Endothelial cell of umbilical vein (primary cell): ENCODE measurements around the gene FANK1. TPM values are rescaled to one million over a fixed set of nuclear protein-coding genes. Genes with fewer than 3 reads are reported as not detected.

Source experiments
- BruUV-seq: library from RNA; stranded (reverse); fragments of 400-500 nt; replicated peaks from 2 replicates; lab custom pipeline; 2021; lab: Mats Ljungman, UMichigan
- CTCF ChIA-PET: fragments of 300-600, 350-600 bp; sonication (Branson Sonifier 250); formaldehyde crosslinking; loops from one replicate; lab custom pipeline; 2021; ENCODE audit warnings: antibody characterized with exemption, inconsistent platforms; lab: Charles Lee
- POLR2A ChIA-PET: fragments of 300-600, 350-600 bp; sonication (Branson Sonifier 250); formaldehyde crosslinking; loops from one replicate; lab custom pipeline; 2021; ENCODE audit warnings: antibody characterized with exemption, inconsistent platforms; lab: Charles Lee
- DNase-seq: peaks from one replicate; pipeline ENCODE4 v3.0.0-alpha.2; 2011; ENCODE audit warnings: low read depth, low spot score
- FAIRE-seq: peaks from 2 replicates; lab custom pipeline; 2011; peaks lifted over from hg19 to GRCh38; lab: Jason Lieb, UNC
- H2AFZ ChIP-seq: 2 replicates; pipeline ENCODE4 v1.6.0; 2012; ENCODE audit warnings: low read depth, low read length, control low read depth, inconsistent platforms
- H3K27ac ChIP-seq: 2 replicates; pipeline ENCODE4 v1.5.1; 2011; ENCODE audit warnings: low read depth, mild to moderate bottlenecking, control low read depth, low read length, moderate library complexity; ENCODE audit not compliant: insufficient read depth
- H3K27me3 ChIP-seq, 2 experiments: 2 replicates each; pipeline versions ENCODE4 v1.6.0 to v1.6.1; 2011; ENCODE audit warnings: low read length in 2 of 2, mixed read lengths in 1 of 2; ENCODE audit not compliant: control insufficient read depth in 2 of 2, insufficient read depth in 2 of 2
- H3K36me3 ChIP-seq, 2 experiments: 2 replicates in 1 of 2; 3 replicates in 1 of 2; pipeline ENCODE4 v1.5.1; 2011; ENCODE audit warnings: low read length in 2 of 2, mild to moderate bottlenecking in 1 of 2, moderate library complexity in 1 of 2; ENCODE audit not compliant: control insufficient read depth in 2 of 2, insufficient read depth in 2 of 2; ENCODE audit errors: extremely low read depth in 1 of 2
- H3K4me1 ChIP-seq: 3 replicates; pipeline ENCODE4 v1.5.1; 2011; ENCODE audit warnings: mild to moderate bottlenecking, low read length; ENCODE audit not compliant: control insufficient read depth, insufficient read depth; ENCODE audit errors: extremely low read depth
- H3K4me2 ChIP-seq: 2 replicates; pipeline ENCODE4 v1.6.1; 2011; ENCODE audit warnings: low read length, control low read depth, mixed read lengths; ENCODE audit not compliant: insufficient read depth
- H3K4me3 ChIP-seq, 3 experiments: fragments of 200-600 bp in 1 of 3; sonication (generic), shearing (Covaris generic) in 1 of 3; replicated peaks in 1 of 3; 2 replicates each; pipeline ENCODE4 v1.5.1; 2011 to 2016; ENCODE audit warnings: control low read depth in 3 of 3, low read length in 3 of 3, mild to moderate bottlenecking in 2 of 3, inconsistent platforms in 1 of 3, low read depth in 1 of 3, moderate library complexity in 1 of 3; ENCODE audit not compliant: insufficient read depth in 1 of 3
- H3K79me2 ChIP-seq: 2 replicates; pipeline ENCODE4 v1.6.0; 2012; ENCODE audit warnings: low read length, inconsistent platforms; ENCODE audit not compliant: control insufficient read depth, insufficient read depth
- H3K9ac ChIP-seq: replicated peaks from 2 replicates; pipeline ENCODE3; 2011; ENCODE audit warnings: low read length, control low read depth; ENCODE audit not compliant: insufficient read depth; ENCODE audit errors: extremely low read depth
- H3K9me1 ChIP-seq: replicated peaks from 3 replicates; pipeline ENCODE4 v1.6.0; 2011; ENCODE audit warnings: mild to moderate bottlenecking, low read length; ENCODE audit not compliant: control insufficient read depth, insufficient read depth; ENCODE audit errors: extremely low read depth
- H3K9me3 ChIP-seq: replicated peaks from 2 replicates; pipeline ENCODE4 v1.5.1; 2012; ENCODE audit warnings: low read length, inconsistent platforms; ENCODE audit not compliant: control insufficient read depth, insufficient read depth
- H4K20me1 ChIP-seq: replicated peaks from 2 replicates; pipeline ENCODE3; 2011; ENCODE audit warnings: mild to moderate bottlenecking, low read length; ENCODE audit not compliant: control insufficient read depth, insufficient read depth; ENCODE audit errors: extremely low read depth
- CTCF ChIP-seq, 2 donors: IDR thresholded peaks; 1 replicate in 1 of 2; 2 replicates in 1 of 2; pipeline ENCODE4 v1.5.1; 2011; ENCODE audit warnings: low read length in 2 of 2, mild to moderate bottlenecking in 2 of 2, moderate library complexity in 2 of 2, control low read depth in 1 of 2, inconsistent platforms in 1 of 2, low read depth in 1 of 2; ENCODE audit not compliant: insufficient read depth in 1 of 2; ENCODE audit errors: extremely low read depth in 1 of 2
- EZH2 ChIP-seq: IDR thresholded peaks from 2 replicates; pipeline ENCODE4 v1.6.1; 2012; ENCODE audit warnings: borderline replicate concordance, low read depth, mild to moderate bottlenecking, moderate library complexity, low read length, inconsistent platforms; ENCODE audit not compliant: severe bottlenecking
- FOS ChIP-seq: IDR thresholded peaks from 2 replicates; pipeline ENCODE4 v1.6.1; 2011; ENCODE audit warnings: mild to moderate bottlenecking, low read length, moderate library complexity, borderline replicate concordance; ENCODE audit not compliant: insufficient read depth
- GATA2 ChIP-seq: IDR thresholded peaks from 2 replicates; pipeline ENCODE4 v1.7.0; 2011; ENCODE audit warnings: low read depth, mild to moderate bottlenecking, moderate library complexity, mixed read lengths, low read length; ENCODE audit not compliant: insufficient read length, insufficient read depth
- JUN ChIP-seq: IDR thresholded peaks from 2 replicates; pipeline ENCODE4 v1.6.1; 2011; ENCODE audit warnings: borderline replicate concordance, low read depth; ENCODE audit not compliant: insufficient read length, insufficient read depth
- MAX ChIP-seq: IDR thresholded peaks from 2 replicates; pipeline ENCODE4 v1.6.1; 2011; ENCODE audit not compliant: insufficient read depth, insufficient read length
- MYC ChIP-seq: IDR thresholded peaks from one replicate; pipeline ENCODE4 v1.6.1; 2011; ENCODE audit warnings: mild to moderate bottlenecking, low read depth, low read length
- POLR2A ChIP-seq: IDR thresholded peaks from 2 replicates; pipeline ENCODE4 v1.6.1; 2012; ENCODE audit warnings: low read depth, mild to moderate bottlenecking, control low read depth, low read length
- POLR2AphosphoS5 ChIP-seq: IDR thresholded peaks from 2 replicates; pipeline ENCODE4 v1.6.1; 2012; ENCODE audit warnings: low read depth, mild to moderate bottlenecking, control low read depth, low read length, moderate library complexity; ENCODE audit not compliant: insufficient read depth
- dilution Hi-C: fragments of 300-500 bp; cut with MboI; formaldehyde crosslinking; loops from one replicate; pipeline ENCODE4 v1.15.0; 2019; ENCODE audit warnings: low sequenced_read_pairs; ENCODE audit not compliant: extremely low pct_ligation_motif_present
- intact Hi-C: fragments of 100-400 bp; cut with micrococcal nuclease; formaldehyde crosslinking; loops from one replicate; pipeline ENCODE4 v1.10.0; 2022
- polyA plus RNA-seq, 4 experiments: library from polyadenylated mRNA; depleted of rRNA in 3 of 4; stranded (reverse) in 3 of 4; unstranded in 1 of 4; fragments of >200 nt; gene quantifications; 2 replicates each; pipeline versions ENCODE4 v1.2.1 to v1.2.3, GENCODE V29; 2011 to 2012; ENCODE audit warnings: missing spikeins in 1 of 4
- total RNA-seq: library from RNA; stranded (reverse); gene quantifications from 2 replicates; pipeline ENCODE4 v1.2.3, GENCODE V29; 2021

The FANK1 gene
- total and polyA plus RNA-seq, 2 donors (not counting 3 experiments of a cell fraction or from before 2014, with no cell fraction given): 1.6 to 1.9 TPM

- POLR2A ChIA-PET: no interaction called here
- Histone ChIP-seq H3K4me2 (no peak overlapping the region), H3K27me3 (no peaks in the 10 kb centered on the region), H3K9ac (no peak overlapping the region), H3K27ac (no peak overlapping the region), H3K9me3 (no peaks in the 10 kb centered on the region), H3K4me1 (peaks cover 14% of the 10 kb centered on the region), H3K79me2 (no peaks in the 10 kb centered on the region), H3K36me3 (no peaks in the 10 kb centered on the region), H3K9me1 (no peaks in the 10 kb centered on the region), H2AFZ (no peak overlapping the region), H4K20me1 (no peaks in the 10 kb centered on the region), H3K4me3 (no peak overlapping the region)
- CTCF ChIA-PET: no interaction called here
- DNase-seq: no peak
- TF ChIP-seq MYC (no peak), EZH2 (no peak), CTCF (IDR thresholded peaks at IDR 0.05; ENCODE audit: extremely low read depth in 1 of 2, insufficient read depth in 1 of 2, low read depth in 1 of 2, low read length in 2 of 2) (no peak), FOS (no peak), GATA2 (no peak), POLR2A (no peak), POLR2AphosphoS5 (no peak), JUN (no peak), MAX (no peak)
- no TSS peak for BruUV-seq
- dilution Hi-C loops: no loop called here
- FAIRE-seq: no peak
- intact Hi-C loops: loop anchor here (10.0 kb wide), 1 partner anchor 149 kb away; the partner anchor contains the start of gene FANK1
These were observed 147.0 kb downstream of the FANK1 start for GRCh38 chr10:126043389-126043788.
